Measurements from ENCODE around the gene PRKN. TPM values are rescaled to one million over a fixed set of nuclear protein-coding genes. Genes with fewer than 3 reads are reported as not detected.
A peak's percentile ranks its signal among the peaks of the same experiment; 100 is the strongest.

Gene PRKN
- total and polyA plus RNA-seq, 2 experiments from 2014 or later: 0.10 to 0.84 TPM

- TF ChIP-seq, protein P1, sequence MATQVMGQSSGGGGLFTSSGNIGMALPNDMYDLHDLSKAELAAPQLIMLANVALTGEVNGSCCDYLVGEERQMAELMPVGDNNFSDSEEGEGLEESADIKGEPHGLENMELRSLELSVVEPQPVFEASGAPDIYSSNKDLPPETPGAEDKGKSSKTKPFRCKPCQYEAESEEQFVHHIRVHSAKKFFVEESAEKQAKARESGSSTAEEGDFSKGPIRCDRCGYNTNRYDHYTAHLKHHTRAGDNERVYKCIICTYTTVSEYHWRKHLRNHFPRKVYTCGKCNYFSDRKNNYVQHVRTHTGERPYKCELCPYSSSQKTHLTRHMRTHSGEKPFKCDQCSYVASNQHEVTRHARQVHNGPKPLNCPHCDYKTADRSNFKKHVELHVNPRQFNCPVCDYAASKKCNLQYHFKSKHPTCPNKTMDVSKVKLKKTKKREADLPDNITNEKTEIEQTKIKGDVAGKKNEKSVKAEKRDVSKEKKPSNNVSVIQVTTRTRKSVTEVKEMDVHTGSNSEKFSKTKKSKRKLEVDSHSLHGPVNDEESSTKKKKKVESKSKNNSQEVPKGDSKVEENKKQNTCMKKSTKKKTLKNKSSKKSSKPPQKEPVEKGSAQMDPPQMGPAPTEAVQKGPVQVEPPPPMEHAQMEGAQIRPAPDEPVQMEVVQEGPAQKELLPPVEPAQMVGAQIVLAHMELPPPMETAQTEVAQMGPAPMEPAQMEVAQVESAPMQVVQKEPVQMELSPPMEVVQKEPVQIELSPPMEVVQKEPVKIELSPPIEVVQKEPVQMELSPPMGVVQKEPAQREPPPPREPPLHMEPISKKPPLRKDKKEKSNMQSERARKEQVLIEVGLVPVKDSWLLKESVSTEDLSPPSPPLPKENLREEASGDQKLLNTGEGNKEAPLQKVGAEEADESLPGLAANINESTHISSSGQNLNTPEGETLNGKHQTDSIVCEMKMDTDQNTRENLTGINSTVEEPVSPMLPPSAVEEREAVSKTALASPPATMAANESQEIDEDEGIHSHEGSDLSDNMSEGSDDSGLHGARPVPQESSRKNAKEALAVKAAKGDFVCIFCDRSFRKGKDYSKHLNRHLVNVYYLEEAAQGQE (IDR thresholded peaks at IDR 0.05; ENCODE audit: unreplicated experiment): no peak
- TF ChIP-seq POLR2AphosphoS5 (IDR thresholded peaks at IDR 0.05; ENCODE audit: low read depth) (no peak), EZH2phosphoT487 (IDR thresholded peaks at IDR 0.05; ENCODE audit: unreplicated experiment) (no peak), ZNF331 (CRISPR knock-in tag; IDR thresholded peaks at IDR 0.05; ENCODE audit: low read depth) (no peak), CREB1 (CRISPR knock-in tag; IDR thresholded peaks at IDR 0.05; ENCODE audit: low read depth) (no peak), EZH2 (IDR thresholded peaks at IDR 0.05; ENCODE audit: low read depth, unreplicated experiment) (no peak), NANOG (IDR thresholded peaks at IDR 0.05; ENCODE audit: borderline replicate concordance) (no peak), JUNB (IDR thresholded peaks at IDR 0.05; ENCODE audit: unreplicated experiment) (no peak), STAT1 (IDR thresholded peaks at IDR 0.05; ENCODE audit: unreplicated experiment) (no peak), ZNF114 (CRISPR knock-in tag; IDR thresholded peaks at IDR 0.05) (no peak)
- TF ChIP-seq, protein P2, sequence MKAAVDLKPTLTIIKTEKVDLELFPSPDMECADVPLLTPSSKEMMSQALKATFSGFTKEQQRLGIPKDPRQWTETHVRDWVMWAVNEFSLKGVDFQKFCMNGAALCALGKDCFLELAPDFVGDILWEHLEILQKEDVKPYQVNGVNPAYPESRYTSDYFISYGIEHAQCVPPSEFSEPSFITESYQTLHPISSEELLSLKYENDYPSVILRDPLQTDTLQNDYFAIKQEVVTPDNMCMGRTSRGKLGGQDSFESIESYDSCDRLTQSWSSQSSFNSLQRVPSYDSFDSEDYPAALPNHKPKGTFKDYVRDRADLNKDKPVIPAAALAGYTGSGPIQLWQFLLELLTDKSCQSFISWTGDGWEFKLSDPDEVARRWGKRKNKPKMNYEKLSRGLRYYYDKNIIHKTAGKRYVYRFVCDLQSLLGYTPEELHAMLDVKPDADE (IDR thresholded peaks at IDR 0.05): no peak
- TF ChIP-seq, protein P3, sequence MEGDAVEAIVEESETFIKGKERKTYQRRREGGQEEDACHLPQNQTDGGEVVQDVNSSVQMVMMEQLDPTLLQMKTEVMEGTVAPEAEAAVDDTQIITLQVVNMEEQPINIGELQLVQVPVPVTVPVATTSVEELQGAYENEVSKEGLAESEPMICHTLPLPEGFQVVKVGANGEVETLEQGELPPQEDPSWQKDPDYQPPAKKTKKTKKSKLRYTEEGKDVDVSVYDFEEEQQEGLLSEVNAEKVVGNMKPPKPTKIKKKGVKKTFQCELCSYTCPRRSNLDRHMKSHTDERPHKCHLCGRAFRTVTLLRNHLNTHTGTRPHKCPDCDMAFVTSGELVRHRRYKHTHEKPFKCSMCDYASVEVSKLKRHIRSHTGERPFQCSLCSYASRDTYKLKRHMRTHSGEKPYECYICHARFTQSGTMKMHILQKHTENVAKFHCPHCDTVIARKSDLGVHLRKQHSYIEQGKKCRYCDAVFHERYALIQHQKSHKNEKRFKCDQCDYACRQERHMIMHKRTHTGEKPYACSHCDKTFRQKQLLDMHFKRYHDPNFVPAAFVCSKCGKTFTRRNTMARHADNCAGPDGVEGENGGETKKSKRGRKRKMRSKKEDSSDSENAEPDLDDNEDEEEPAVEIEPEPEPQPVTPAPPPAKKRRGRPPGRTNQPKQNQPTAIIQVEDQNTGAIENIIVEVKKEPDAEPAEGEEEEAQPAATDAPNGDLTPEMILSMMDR (conservative IDR thresholded peaks at IDR 0.05; ENCODE audit: low read depth in 2 of 2): no peak
Measured at GRCh38 chr6:162179196-162179951, 548.2 kb downstream of the PRKN start (continued).

GRCh38 chr6:162178666-162179065 lies 548.9 kb downstream of the PRKN start:
- TF ChIP-seq, protein P2 (IDR thresholded peaks at IDR 0.05): no peak
- TF ChIP-seq ZNF331 (CRISPR knock-in tag; IDR thresholded peaks at IDR 0.05; ENCODE audit: low read depth) (no peak), EZH2phosphoT487 (IDR thresholded peaks at IDR 0.05; ENCODE audit: unreplicated experiment) (no peak)
- Histone ChIP-seq H3K4me1 (ENCODE audit: insufficient read depth) (no peaks in the 10 kb centered on the region), H3K9me2 (ENCODE audit: insufficient read depth) (no peaks in the 10 kb centered on the region), H3K27me3 (ENCODE audit: insufficient read depth) (no peaks in the 10 kb centered on the region), H3K4me2 (no peak overlapping the region), H3F3A (replicated peaks; ENCODE audit: low read depth) (no peaks in the 10 kb centered on the region), H3K79me2 (replicated peaks; ENCODE audit: insufficient read depth) (no peaks in the 10 kb centered on the region), H3K4me3 (no peak overlapping the region), H3K36me3 (ENCODE audit: insufficient read depth) (no peaks in the 10 kb centered on the region), H3K27ac (ENCODE audit: low read depth) (no peak overlapping the region), H4K20me1 (replicated peaks; ENCODE audit: insufficient read depth) (no peaks in the 10 kb centered on the region), H2AFZ (peak overlapping the region; percentile 28; the same call in 1 of the 2 replicates)
- Mint-ChIP-seq H3K4me1 (peaks cover 3% of the 10 kb centered on the region; the same call in 1 of the 3 replicates), H3K9me3 (no peaks in the 10 kb centered on the region; the same call in 2 of the 3 replicates), H3K36me3 (ENCODE audit: low read depth) (no peaks in the 10 kb centered on the region), H3K4me3 (no peak overlapping the region), H3K27me3 (ENCODE audit: insufficient read depth, low read depth, poor library complexity) (no peaks in the 10 kb centered on the region), H3K27ac (no peak overlapping the region)
- ATAC-seq: no peak
- no peak for DNase-seq (ENCODE audit: low spot score)

All from GM23338 (cell line).